HEK293T (cell line): ENCODE results near the gene SSR1.

Experiments
- ELF4 ChIP-seq: fragments of 450-650 bp; IDR thresholded peaks from 2 replicates; pipeline ENCODE4 v1.6.1; 2017; ENCODE audit warnings: antibody characterized with exemption
- HDGF ChIP-seq: fragments of 450-650 bp; IDR thresholded peaks from 2 replicates; pipeline ENCODE4 v1.6.1; 2017; ENCODE audit warnings: antibody characterized with exemption, borderline replicate concordance
- LEF1 ChIP-seq: fragments of 450-650 bp; IDR thresholded peaks from 2 replicates; pipeline ENCODE4 v1.6.1; 2017; ENCODE audit warnings: mild to moderate bottlenecking, borderline replicate concordance
- SP1 ChIP-seq: fragments of 450-650 bp; IDR thresholded peaks from 2 replicates; pipeline ENCODE4 v1.6.1; 2017
- ZNF384 ChIP-seq: fragments of 450-650 bp; IDR thresholded peaks from 2 replicates; pipeline ENCODE4 v1.6.1; 2016

DNA sequence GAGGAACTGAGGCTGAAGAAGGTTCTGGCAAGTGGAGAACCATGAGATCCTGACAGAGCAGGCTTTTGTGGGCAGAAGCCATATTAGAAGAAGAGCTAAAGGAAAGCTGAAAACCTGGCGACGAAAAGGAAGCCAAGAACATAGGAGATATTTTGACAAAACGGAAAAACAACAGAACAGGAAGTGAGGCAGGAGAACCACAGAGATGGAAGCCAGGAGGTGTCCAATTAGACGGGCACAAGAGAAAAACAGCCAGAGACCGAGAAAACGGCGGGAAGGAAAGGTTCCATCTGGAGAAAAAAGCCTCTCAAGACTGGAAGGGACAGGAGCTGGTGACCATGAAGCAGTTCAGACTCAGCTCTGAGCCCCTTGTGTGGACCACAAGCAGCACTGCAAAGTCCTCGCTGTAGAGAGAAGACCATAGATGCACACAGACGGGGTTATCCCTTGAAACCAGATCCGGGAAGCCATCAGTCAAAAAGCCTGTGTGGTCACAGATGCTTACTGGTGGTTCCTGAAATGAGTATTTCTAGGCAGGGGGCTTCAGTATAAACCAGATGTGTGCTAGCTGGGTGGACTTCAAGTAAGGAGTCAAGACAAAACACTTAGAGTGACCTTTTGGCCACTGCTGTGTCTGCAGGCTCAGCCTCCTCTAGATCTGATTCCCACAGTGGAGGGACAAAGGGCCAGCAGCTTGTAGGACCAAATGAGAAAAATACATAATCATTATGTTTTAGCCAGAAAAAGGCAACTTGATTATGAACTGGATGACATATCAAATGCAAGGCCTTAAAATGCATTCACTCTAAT lies 30.7 kb downstream of the SSR1 start:
- TF ChIP-seq ELF4 (no peak), HDGF (no peak), LEF1 (no peak), ZNF384 (no peak), SP1 (no peak)
